Upper lobe of left lung (tissue), 6 donors: ENCODE data around the gene EVC. TPM values are rescaled to one million over a fixed set of nuclear protein-coding genes. Genes with fewer than 3 reads are reported as not detected.
A peak's percentile ranks its signal among the peaks of the same experiment; 100 is the strongest.

Experiments used
- ATAC-seq, 2 donors: fragments of 200-7000 bp; cut with Tn5 transposase; one replicate each; pipeline ENCODE4 v1.9.1; 2022; ENCODE audit warnings: mild to moderate bottlenecking in 2 of 2, moderate library complexity in 2 of 2; ENCODE audit not compliant: low FRiP score in 2 of 2
- DNase-seq, 2 donors: peaks; one replicate each; pipeline ENCODE4 v3.0.0-alpha.2; 2019 to 2020
- H3K27ac ChIP-seq, 4 donors: fragments of 200-600 bp; sonication (generic); one replicate each; pipeline ENCODE4 v1.5.1; 2016 to 2019
- H3K27me3 ChIP-seq, 4 donors: fragments of 200-600 bp; sonication (generic); one replicate each; pipeline ENCODE4 v1.5.1; 2017 to 2019
- H3K36me3 ChIP-seq, 4 donors: fragments of 200-600 bp; sonication (generic); one replicate each; pipeline ENCODE4 v1.5.1; 2016 to 2019
- H3K4me1 ChIP-seq, 4 donors: fragments of 200-600 bp; sonication (generic); one replicate each; pipeline ENCODE4 v1.5.1; 2018 to 2019
- H3K4me3 ChIP-seq, 4 donors: fragments of 200-600 bp; sonication (generic); one replicate each; pipeline ENCODE4 v1.5.1; 2017 to 2019; ENCODE audit warnings: mild to moderate bottlenecking in 2 of 4, moderate library complexity in 1 of 4
- H3K9me3 ChIP-seq, 4 donors: fragments of 200-600 bp; sonication (generic); one replicate each; pipeline ENCODE4 v1.5.1; 2018 to 2019
- CTCF ChIP-seq, 6 experiments: fragments of 450-650 bp in 4 of 6; fragments of 200-600 bp in 2 of 6; sonication (generic) in 2 of 6; IDR thresholded peaks; one replicate each; pipeline ENCODE4 v1.5.1; 2016 to 2019; ENCODE audit warnings: antibody characterized with exemption in 6 of 6
- EP300 ChIP-seq, 4 donors: sonication (generic); formaldehyde crosslinking; IDR thresholded peaks; one replicate each; pipeline ENCODE4 v1.5.1; 2017; ENCODE audit warnings: antibody characterized with exemption in 4 of 4, control low read depth in 2 of 4
- POLR2A ChIP-seq, 4 donors: fragments of 450-650 bp; IDR thresholded peaks; one replicate each; pipeline ENCODE4 v1.5.1; 2016 to 2017; ENCODE audit warnings: antibody characterized with exemption in 4 of 4, mild to moderate bottlenecking in 2 of 4
- POLR2AphosphoS5 ChIP-seq, 2 donors: sonication (generic); formaldehyde crosslinking; IDR thresholded peaks; one replicate each; pipeline ENCODE4 v1.5.1; 2017; ENCODE audit warnings: antibody characterized with exemption in 2 of 2
- WGBS, 2 donors: methylation state at CpG; one replicate each; pipeline ENCODE4 v1.1.5; 2017 to 2018; 5-methylcytosine and 5-hydroxymethylcytosine counted together
- total RNA-seq, 6 donors: library from RNA; depleted of rRNA in 4 of 6; stranded (reverse); fragments of >200 nt in 4 of 6; gene quantifications; one replicate each; pipeline versions ENCODE4 v1.1.0 to v1.2.1, GENCODE V29; 2016 to 2021
- donor health status: DM: no; HTN: no; CAD: no; lungs with moderate emphysema.
- donor health status: DM: no; HTN: yes; CAD: no; lungs with severe emphysema.

EVC gene
- total RNA-seq, 6 donors from 2014 or later, result 25.6 to 65.1 (median 36.2) TPM

- ATAC-seq, result no peak
- 88 to 90% methylated on average over 19 of the region's 19 CpGs for WGBS, 2 donors
- TF ChIP-seq POLR2A (IDR thresholded peaks at IDR 0.05) (no peak), CTCF (IDR thresholded peaks at IDR 0.05) (no peak), POLR2AphosphoS5 (IDR thresholded peaks at IDR 0.05) (no peak), EP300 (IDR thresholded peaks at IDR 0.05) (no peak)
- no peak overlapping the region for H3K27ac ChIP-seq
- peaks cover 9 to 16% (median 12%) of the 10 kb centered on the region in 4 donors for H3K4me1 ChIP-seq
- no peaks in the 10 kb centered on the region for H3K27me3 ChIP-seq
- H3K4me3 ChIP-seq, result no peak overlapping the region
- no peak for DNase-seq
- peaks cover 0 to 22% (median 8%) of the 10 kb centered on the region in 4 donors for H3K36me3 ChIP-seq
- no peaks in the 10 kb centered on the region for H3K9me3 ChIP-seq
Observed at GRCh38 chr4:5825321-5826041, 114.5 kb downstream of the EVC start.

GRCh38 chr4:5826437-5827107, 115.6 kb downstream of the EVC start:
- Histone ChIP-seq H3K4me3 (no peak overlapping the region), H3K36me3 (peaks cover 0 to 15% (median 1%) of the 10 kb centered on the region in 4 donors), H3K27ac (no peak overlapping the region), H3K4me1 (peaks cover 9 to 16% (median 12%) of the 10 kb centered on the region in 4 donors), H3K27me3 (no peaks in the 10 kb centered on the region), H3K9me3 (no peaks in the 10 kb centered on the region)
- ATAC-seq, result peak; percentile 12 to 41
- DNase-seq, result no peak
- no peak for TF ChIP-seq POLR2A (IDR thresholded peaks at IDR 0.05)
- TF ChIP-seq EP300 (IDR thresholded peaks at IDR 0.05), result no peak
- no peak for TF ChIP-seq CTCF (IDR thresholded peaks at IDR 0.05)
- no peak for TF ChIP-seq POLR2AphosphoS5 (IDR thresholded peaks at IDR 0.05)
- 50 to 60% methylated on average over 4 to 5 of the region's 5 CpGs for WGBS, 2 donors

GRCh38 chr4:5827108-5828004, 116.4 kb downstream of the EVC start:
- DNase-seq (no peak), ATAC-seq (peak in 1 of 2 donors; percentile 49)
- Histone ChIP-seq H3K9me3 (no peaks in the 10 kb centered on the region), H3K27me3 (no peaks in the 10 kb centered on the region), H3K4me1 (peaks cover 9 to 16% (median 12%) of the 10 kb centered on the region in 4 donors), H3K36me3 (peaks cover 0 to 15% (median 0%) of the 10 kb centered on the region in 4 donors), H3K4me3 (no peak overlapping the region), H3K27ac (no peak overlapping the region)
- TF ChIP-seq POLR2A (IDR thresholded peaks at IDR 0.05) (no peak), POLR2AphosphoS5 (IDR thresholded peaks at IDR 0.05) (no peak), CTCF (IDR thresholded peaks at IDR 0.05) (no peak), EP300 (IDR thresholded peaks at IDR 0.05) (no peak)
- 64 to 71% methylated on average over 16 to 19 of the region's 19 CpGs for WGBS, 2 donors

- Histone ChIP-seq H3K27me3 (no peaks in the 10 kb centered on the region), H3K27ac (no peak overlapping the region), H3K36me3 (peaks cover 0 to 15% (median 0%) of the 10 kb centered on the region in 4 donors), H3K4me1 (peaks cover 9 to 16% (median 12%) of the 10 kb centered on the region in 4 donors), H3K9me3 (no peaks in the 10 kb centered on the region), H3K4me3 (no peak overlapping the region)
- ATAC-seq (peak in 1 of 2 donors; percentile 49), DNase-seq (no peak)
- WGBS, 2 donors, result 80% methylated on average over 11 of the region's 11 CpGs
- TF ChIP-seq EP300 (IDR thresholded peaks at IDR 0.05), result no peak
- TF ChIP-seq POLR2AphosphoS5 (IDR thresholded peaks at IDR 0.05), result no peak
- no peak for TF ChIP-seq POLR2A (IDR thresholded peaks at IDR 0.05)
- TF ChIP-seq CTCF (IDR thresholded peaks at IDR 0.05), result no peak
Observed at GRCh38 chr4:5828005-5828391, 117.0 kb downstream of the EVC start.
